ENCODE results near the gene SEMA7A.

The SEMA7A gene

DNA sequence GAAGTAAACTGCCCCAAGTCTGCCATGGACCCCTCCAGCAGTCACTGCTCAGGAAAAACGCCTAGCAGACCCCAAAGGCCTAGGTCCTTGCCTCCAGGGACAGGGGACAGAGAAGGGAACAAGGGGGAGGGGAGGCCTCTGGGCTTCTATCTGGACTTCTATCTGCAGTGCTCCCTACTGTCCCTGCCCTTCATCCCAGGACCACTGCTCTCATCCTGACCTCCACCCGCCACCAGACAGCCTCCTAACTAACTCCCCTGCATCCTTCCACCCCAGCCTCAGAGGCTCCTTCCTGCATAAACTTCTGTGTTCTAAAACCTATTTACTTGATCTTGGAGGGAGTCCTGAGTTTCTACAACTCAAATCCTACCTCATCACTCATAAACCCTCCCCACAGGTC is 25.4 kb downstream of the SEMA7A start:
- TF ChIP-seq FOXP2 (optimal IDR thresholded peaks at IDR 0.05; ENCODE audit: borderline replicate concordance, extremely low read depth, extremely low read length, insufficient read depth), result no peak
- TF ChIP-seq TAF1 (IDR thresholded peaks at IDR 0.05; ENCODE audit: borderline replicate concordance, insufficient read depth, low read length), result no peak
- no peak for TF ChIP-seq POLR2AphosphoS5 (IDR thresholded peaks at IDR 0.05; ENCODE audit: low read depth, low read length)
- TF ChIP-seq SIN3A (IDR thresholded peaks at IDR 0.05; ENCODE audit: borderline replicate concordance, insufficient read depth, low read length), result no peak
- TF ChIP-seq, protein P1, sequence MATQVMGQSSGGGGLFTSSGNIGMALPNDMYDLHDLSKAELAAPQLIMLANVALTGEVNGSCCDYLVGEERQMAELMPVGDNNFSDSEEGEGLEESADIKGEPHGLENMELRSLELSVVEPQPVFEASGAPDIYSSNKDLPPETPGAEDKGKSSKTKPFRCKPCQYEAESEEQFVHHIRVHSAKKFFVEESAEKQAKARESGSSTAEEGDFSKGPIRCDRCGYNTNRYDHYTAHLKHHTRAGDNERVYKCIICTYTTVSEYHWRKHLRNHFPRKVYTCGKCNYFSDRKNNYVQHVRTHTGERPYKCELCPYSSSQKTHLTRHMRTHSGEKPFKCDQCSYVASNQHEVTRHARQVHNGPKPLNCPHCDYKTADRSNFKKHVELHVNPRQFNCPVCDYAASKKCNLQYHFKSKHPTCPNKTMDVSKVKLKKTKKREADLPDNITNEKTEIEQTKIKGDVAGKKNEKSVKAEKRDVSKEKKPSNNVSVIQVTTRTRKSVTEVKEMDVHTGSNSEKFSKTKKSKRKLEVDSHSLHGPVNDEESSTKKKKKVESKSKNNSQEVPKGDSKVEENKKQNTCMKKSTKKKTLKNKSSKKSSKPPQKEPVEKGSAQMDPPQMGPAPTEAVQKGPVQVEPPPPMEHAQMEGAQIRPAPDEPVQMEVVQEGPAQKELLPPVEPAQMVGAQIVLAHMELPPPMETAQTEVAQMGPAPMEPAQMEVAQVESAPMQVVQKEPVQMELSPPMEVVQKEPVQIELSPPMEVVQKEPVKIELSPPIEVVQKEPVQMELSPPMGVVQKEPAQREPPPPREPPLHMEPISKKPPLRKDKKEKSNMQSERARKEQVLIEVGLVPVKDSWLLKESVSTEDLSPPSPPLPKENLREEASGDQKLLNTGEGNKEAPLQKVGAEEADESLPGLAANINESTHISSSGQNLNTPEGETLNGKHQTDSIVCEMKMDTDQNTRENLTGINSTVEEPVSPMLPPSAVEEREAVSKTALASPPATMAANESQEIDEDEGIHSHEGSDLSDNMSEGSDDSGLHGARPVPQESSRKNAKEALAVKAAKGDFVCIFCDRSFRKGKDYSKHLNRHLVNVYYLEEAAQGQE (IDR thresholded peaks at IDR 0.05; ENCODE audit: insufficient read depth in 1 of 2, low read depth in 2 of 2, low read length in 2 of 2), result no peak

DNA sequence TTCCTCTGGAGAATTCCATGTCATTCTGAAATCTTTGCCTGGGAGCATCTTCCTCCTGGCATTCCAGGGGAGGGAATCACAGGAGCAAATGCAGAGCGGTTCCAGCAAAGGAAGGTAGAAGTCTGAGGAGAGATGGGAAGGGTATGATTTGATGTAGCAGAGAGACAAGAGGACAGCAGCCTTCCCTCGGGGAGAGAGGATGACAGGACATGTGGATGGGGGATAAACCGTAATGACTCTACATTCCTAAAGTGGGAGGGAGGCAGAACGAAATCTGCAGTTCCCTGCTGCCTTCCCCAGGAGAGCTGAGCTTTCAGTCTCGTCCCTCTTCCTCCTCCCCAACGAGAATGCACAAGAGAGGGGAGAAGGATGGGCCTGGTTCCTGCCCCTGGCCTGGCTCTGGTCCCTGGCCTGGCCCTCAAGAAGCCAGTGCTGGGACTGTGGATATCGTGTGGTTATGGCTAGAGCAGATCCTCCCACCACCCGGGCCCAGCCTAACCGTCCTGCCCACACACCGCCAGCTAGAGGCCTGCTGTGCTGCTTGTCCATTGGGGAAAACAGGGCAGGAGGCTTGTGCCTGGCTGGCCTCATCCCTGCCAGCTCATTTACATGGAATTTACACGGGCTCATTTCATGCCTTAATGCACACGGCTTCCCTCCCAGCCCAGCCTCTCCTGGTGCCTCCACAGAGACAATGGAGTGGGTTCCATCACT is 26.6 kb downstream of the SEMA7A start:
- TF ChIP-seq SIN3A (IDR thresholded peaks at IDR 0.05; ENCODE audit: borderline replicate concordance, insufficient read depth, low read length) (no peak), POLR2AphosphoS5 (IDR thresholded peaks at IDR 0.05; ENCODE audit: low read depth, low read length) (no peak), FOXP2 (optimal IDR thresholded peaks at IDR 0.05; ENCODE audit: borderline replicate concordance, extremely low read depth, extremely low read length, insufficient read depth) (no peak), TAF1 (IDR thresholded peaks at IDR 0.05; ENCODE audit: borderline replicate concordance, insufficient read depth, low read length) (no peak)
- TF ChIP-seq, protein P1 (IDR thresholded peaks at IDR 0.05; ENCODE audit: insufficient read depth in 1 of 2, low read depth in 2 of 2, low read length in 2 of 2), result no peak

DNA sequence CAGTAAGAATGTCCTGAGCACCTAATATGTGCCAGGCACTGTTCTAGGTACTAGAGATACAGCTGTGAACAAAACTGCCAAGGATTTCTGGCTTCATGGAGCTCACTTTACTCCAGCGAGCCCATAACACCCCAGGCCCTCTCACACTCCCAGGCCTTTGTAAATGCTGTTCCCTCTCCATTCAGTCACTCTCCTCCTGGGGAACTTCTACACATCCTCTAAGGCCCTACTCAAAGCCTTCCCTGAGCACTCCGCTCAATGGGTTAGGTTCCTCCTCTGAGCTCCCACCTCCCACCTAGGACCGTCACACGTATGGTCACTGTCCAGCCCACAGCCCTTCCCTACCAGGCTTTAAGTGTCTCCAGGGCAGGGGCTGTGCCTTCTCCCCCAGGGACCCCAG is 27.2 kb downstream of the SEMA7A start:
- no peak for TF ChIP-seq TAF1 (IDR thresholded peaks at IDR 0.05; ENCODE audit: borderline replicate concordance, insufficient read depth, low read length)
- TF ChIP-seq POLR2AphosphoS5 (IDR thresholded peaks at IDR 0.05; ENCODE audit: low read depth, low read length), result no peak
- TF ChIP-seq, protein P1 (IDR thresholded peaks at IDR 0.05; ENCODE audit: insufficient read depth in 1 of 2, low read depth in 2 of 2, low read length in 2 of 2), result no peak
- no peak for TF ChIP-seq SIN3A (IDR thresholded peaks at IDR 0.05; ENCODE audit: borderline replicate concordance, insufficient read depth, low read length)
- TF ChIP-seq FOXP2 (optimal IDR thresholded peaks at IDR 0.05; ENCODE audit: borderline replicate concordance, extremely low read depth, extremely low read length, insufficient read depth), result no peak

DNA sequence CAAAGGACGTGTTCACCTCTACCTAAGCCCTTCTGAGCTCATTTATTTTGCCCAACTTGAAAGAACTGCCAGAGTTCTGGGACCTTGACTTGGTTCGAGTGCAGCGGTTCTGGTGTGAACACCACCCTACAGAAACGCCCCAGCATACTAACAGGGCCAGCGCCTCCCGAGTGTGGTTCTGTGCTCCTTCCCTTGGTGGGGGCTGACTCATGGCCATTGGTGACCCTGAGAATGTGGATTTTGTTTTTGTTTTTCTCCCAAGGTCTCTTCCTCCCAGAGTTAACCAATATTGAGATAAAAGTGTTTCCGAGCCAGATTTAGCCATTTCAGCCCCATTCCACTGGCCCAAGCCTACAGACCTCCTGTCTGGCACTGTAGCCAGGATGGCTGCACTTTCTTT is 27.9 kb downstream of the SEMA7A start:
- TF ChIP-seq, protein P1 (IDR thresholded peaks at IDR 0.05; ENCODE audit: insufficient read depth in 1 of 2, low read depth in 2 of 2, low read length in 2 of 2), result no peak
- no peak for TF ChIP-seq POLR2AphosphoS5 (IDR thresholded peaks at IDR 0.05; ENCODE audit: low read depth, low read length)
- no peak for TF ChIP-seq SIN3A (IDR thresholded peaks at IDR 0.05; ENCODE audit: borderline replicate concordance, insufficient read depth, low read length)
- TF ChIP-seq FOXP2 (optimal IDR thresholded peaks at IDR 0.05; ENCODE audit: borderline replicate concordance, extremely low read depth, extremely low read length, insufficient read depth), result no peak
- TF ChIP-seq TAF1 (IDR thresholded peaks at IDR 0.05; ENCODE audit: borderline replicate concordance, insufficient read depth, low read length), result no peak
